Urinary bladder (tissue), 4 donors: ENCODE data around the gene NEGR1. TPM values are rescaled to one million over a fixed set of nuclear protein-coding genes. Genes with fewer than 3 reads are reported as not detected.

Experiments
- DNase-seq: peaks from one replicate; pipeline ENCODE4 v3.0.0-alpha.2; 2015; ENCODE audit errors: extremely low spot score
- H3K27ac ChIP-seq: one replicate; pipeline ENCODE4 v1.5.1; 2013; ENCODE audit warnings: low read depth, mild to moderate bottlenecking, moderate library complexity
- H3K36me3 ChIP-seq: one replicate; pipeline ENCODE4 v1.6.1; 2013; ENCODE audit warnings: mild to moderate bottlenecking, moderate library complexity; ENCODE audit not compliant: insufficient read depth
- H3K4me1 ChIP-seq: one replicate; pipeline ENCODE4 v1.6.1; 2013; ENCODE audit warnings: mild to moderate bottlenecking, moderate library complexity; ENCODE audit not compliant: insufficient read depth
- H3K4me3 ChIP-seq: one replicate; pipeline ENCODE4 v1.5.1; 2013; ENCODE audit warnings: low read depth, low read length
- WGBS: extraction: QIAGEN DNeasy Blood & Tissue Kit; methylation state at CpG from one replicate; pipeline ENCODE4 v1.1.7; 2013; 5-methylcytosine and 5-hydroxymethylcytosine counted together
- polyA plus RNA-seq: library from polyadenylated mRNA; stranded (reverse); fragments of 200-250 nt; gene quantifications from one replicate; pipeline ENCODE4 v1.2.3, GENCODE V29; 2013
- total RNA-seq: library from RNA; depleted of rRNA; stranded (reverse); fragments of >200 nt; gene quantifications from one replicate; pipeline ENCODE4 v1.2.3, GENCODE V29; 2014
- donor health status: healthy with polysubstance abuse.
- donor health status: healthy.

Gene NEGR1
- total and polyA plus RNA-seq, 2 donors, result 38.2 to 92.3 TPM

- WGBS, result 98% methylated on average over 1 of the region's 1 CpG
- Histone ChIP-seq H3K27ac (no peak overlapping the region), H3K4me3 (no peak overlapping the region), H3K36me3 (no peaks in the 10 kb centered on the region), H3K4me1 (no peaks in the 10 kb centered on the region)
- no peak for DNase-seq
Observed at GRCh38 chr1:71623888-71624287, 658.5 kb downstream of the NEGR1 start.

- WGBS, result 85% methylated on average over 1 of the region's 1 CpG
- H3K27ac ChIP-seq, result no peak overlapping the region
- H3K36me3 ChIP-seq, result no peaks in the 10 kb centered on the region
- no peak overlapping the region for H3K4me3 ChIP-seq
- no peak for DNase-seq
- no peaks in the 10 kb centered on the region for H3K4me1 ChIP-seq
Observed at GRCh38 chr1:71621785-71622184, 660.6 kb downstream of the NEGR1 start.

DNA sequence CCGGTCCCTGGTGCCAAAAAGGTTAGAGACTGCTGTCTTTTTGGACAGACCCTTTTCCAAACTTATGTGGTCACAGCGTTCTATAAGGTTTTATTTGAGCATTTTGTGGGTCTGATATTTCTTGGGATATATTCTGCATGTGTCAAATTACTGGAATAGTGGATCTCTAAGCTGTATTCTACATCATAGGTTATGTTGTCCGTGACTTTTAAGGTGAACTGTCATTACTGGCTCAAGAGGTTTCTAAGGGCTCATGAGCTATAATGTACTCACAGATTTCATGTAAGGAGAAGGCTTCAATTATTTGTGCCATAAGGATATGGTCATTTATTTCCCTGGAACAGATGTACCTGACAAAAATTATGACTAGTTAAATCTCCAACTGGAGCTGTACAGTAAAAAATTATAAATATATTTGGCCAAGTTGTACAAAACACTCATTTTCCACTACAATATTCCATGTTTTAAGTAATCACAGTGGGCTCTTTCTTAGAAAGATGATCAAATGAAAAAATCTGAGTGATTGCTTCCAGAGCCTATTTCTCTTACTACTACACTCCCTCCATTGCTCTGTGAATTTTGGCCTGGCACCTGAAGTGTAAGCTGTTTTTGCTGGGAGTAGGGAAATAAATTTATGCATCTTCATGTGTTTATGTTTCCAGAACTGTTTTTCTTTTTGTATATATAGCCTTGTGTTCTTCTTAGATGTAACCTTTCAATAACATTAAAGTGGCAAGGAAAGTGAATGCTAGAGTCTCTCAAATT lies 663.4 kb downstream of the NEGR1 start:
- WGBS, result 82% methylated on average over 3 of the region's 3 CpGs
- H3K4me1 ChIP-seq, result no peaks in the 10 kb centered on the region
- H3K27ac ChIP-seq, result no peak overlapping the region
- no peak overlapping the region for H3K4me3 ChIP-seq
- no peak for DNase-seq
- H3K36me3 ChIP-seq, result no peaks in the 10 kb centered on the region

DNA sequence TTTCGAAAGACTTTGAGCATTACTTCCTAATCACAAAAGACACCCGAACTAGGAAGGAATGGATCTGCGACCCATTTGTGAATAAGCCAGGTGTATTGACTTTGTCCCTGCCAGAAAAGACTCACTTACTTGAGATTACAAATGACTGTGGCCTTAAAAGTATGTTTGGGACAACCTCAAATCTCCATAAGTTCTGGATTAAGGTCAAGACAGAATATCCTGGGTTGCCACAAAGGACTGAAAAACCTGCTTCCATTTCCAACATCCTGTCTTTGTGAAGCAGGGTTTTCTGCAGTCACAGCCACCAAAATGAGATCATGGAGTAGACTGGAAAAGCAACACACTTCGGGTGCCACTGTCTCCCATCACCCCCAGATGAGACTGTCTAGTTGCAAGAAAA lies 664.1 kb downstream of the NEGR1 start:
- no peaks in the 10 kb centered on the region for H3K36me3 ChIP-seq
- WGBS, result 75% methylated on average over 4 of the region's 4 CpGs

GRCh38 chr1:71610476-71610875 lies 671.9 kb downstream of the NEGR1 start:
- no peaks in the 10 kb centered on the region for H3K36me3 ChIP-seq
- H3K4me1 ChIP-seq, result no peaks in the 10 kb centered on the region
- no peak overlapping the region for H3K4me3 ChIP-seq
- WGBS, result 60% methylated on average over 1 of the region's 1 CpG
- no peak for DNase-seq
- H3K27ac ChIP-seq, result no peak overlapping the region

More for the DNA sequence above, 664.1 kb downstream of the NEGR1 start:
- no peak for DNase-seq
- H3K4me1 ChIP-seq, result no peaks in the 10 kb centered on the region
- H3K27ac ChIP-seq, result no peak overlapping the region
- H3K4me3 ChIP-seq, result no peak overlapping the region

DNA sequence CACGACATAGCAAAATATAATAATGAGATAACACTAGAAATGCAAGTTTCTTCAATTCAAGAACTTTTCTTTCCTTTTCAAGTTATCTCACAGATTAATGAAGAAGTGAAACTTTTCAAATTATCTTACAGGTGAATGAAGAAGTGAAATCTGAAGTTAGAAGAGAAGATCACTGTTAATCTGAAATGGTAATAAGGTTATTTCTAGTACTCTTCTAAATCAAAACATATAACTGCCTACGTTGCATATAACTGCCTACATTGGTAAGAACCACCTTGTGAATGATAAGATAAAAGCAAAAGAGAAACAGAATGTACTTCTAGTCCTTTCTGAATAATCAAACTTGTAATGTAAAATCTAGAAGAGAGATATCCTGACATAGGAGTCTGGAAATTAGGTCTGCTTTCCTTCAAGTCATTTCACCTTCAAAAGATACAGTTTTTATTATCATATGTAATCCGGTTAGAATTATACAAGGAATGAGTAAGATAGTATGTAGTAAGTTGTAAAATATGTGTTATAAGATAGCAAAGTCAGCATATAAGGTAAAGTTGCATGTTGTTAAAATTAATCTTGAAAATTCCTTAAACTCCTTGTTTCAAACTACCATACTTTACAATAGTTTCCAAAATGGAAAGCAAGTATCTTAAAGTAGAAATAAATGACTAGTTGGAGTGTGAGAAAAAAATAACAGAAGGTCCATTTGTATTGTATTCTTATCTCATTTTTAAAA lies 679.1 kb downstream of the NEGR1 start:
- 62% methylated on average over 3 of the region's 3 CpGs for WGBS
- no peaks in the 10 kb centered on the region for H3K4me1 ChIP-seq
- H3K4me3 ChIP-seq, result no peak overlapping the region
- DNase-seq, result no peak
- H3K27ac ChIP-seq, result no peak overlapping the region
- H3K36me3 ChIP-seq, result no peaks in the 10 kb centered on the region

DNA sequence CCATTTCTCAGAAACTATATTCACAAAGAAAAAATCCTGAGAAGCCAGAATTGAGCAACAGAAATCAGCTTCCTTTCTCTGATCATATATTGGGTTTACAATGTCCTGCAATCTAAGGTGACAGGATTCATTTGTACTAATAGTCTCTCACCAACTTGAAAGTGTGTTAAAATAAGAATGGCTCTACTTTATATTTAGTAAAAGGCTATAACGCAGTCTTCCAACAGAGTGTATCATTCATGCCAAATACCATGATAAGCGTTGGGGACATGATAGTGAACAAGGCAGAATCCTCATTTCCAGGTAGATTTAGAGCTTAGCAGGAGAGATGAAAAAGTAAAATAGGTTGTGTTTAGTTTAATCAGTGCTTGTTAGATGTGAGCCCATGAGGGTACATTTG lies 682.3 kb downstream of the NEGR1 start:
- whole genome bisulfite sequencing, result 94% methylated on average over 2 of the region's 2 CpGs
- DNase-seq, result no peak
- H3K4me1 ChIP-seq, result no peaks in the 10 kb centered on the region
- H3K36me3 ChIP-seq, result no peaks in the 10 kb centered on the region
- H3K27ac ChIP-seq, result no peak overlapping the region
- H3K4me3 ChIP-seq, result no peak overlapping the region

- no peaks in the 10 kb centered on the region for H3K36me3 ChIP-seq
- H3K4me3 ChIP-seq, result no peak overlapping the region
- 43% methylated on average over 1 of the region's 1 CpG for WGBS
- DNase-seq, result no peak
- no peaks in the 10 kb centered on the region for H3K4me1 ChIP-seq
- H3K27ac ChIP-seq, result no peak overlapping the region
Observed at GRCh38 chr1:71599306-71599705, 683.0 kb downstream of the NEGR1 start.

- H3K4me1 ChIP-seq, result no peaks in the 10 kb centered on the region
- no peak overlapping the region for H3K27ac ChIP-seq
- H3K36me3 ChIP-seq, result no peaks in the 10 kb centered on the region
- H3K4me3 ChIP-seq, result no peak overlapping the region
- DNase-seq, result no peak
Observed at GRCh38 chr1:71593523-71593922, 688.8 kb downstream of the NEGR1 start.

- no peak for DNase-seq
Observed at GRCh38 chr1:71592646-71593274, 689.6 kb downstream of the NEGR1 start.

DNA sequence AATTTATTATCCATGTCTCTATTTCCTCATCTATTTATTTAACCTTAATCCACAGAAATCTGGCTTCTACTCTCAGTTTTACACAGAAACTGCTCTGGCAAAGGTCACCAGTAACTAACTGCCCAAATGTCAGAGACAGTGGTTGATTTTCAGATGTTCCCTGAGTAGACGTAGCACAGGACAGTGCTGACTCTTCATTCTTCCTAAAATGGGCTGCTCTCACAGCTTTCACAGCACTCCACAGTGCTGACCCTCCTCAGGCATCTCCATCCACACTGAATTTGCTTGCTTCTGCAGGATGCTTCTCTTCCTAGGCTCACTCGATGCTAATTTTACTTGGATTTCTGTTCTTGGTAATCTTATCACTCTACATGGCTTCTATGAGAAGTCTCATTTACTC lies 693.3 kb downstream of the NEGR1 start:
- Histone ChIP-seq H3K4me3 (no peak overlapping the region), H3K27ac (no peak overlapping the region), H3K36me3 (no peaks in the 10 kb centered on the region), H3K4me1 (no peaks in the 10 kb centered on the region)
- WGBS, result 32% methylated on average over 2 of the region's 2 CpGs
- DNase-seq, result no peak

More at GRCh38 chr1:71592646-71593274, 689.6 kb downstream of the NEGR1 start:
- Histone ChIP-seq H3K36me3 (no peaks in the 10 kb centered on the region), H3K27ac (no peak overlapping the region), H3K4me3 (no peak overlapping the region), H3K4me1 (no peaks in the 10 kb centered on the region)
- WGBS, result 71% methylated on average over 9 of the region's 9 CpGs

GRCh38 chr1:71587961-71588360 lies 694.4 kb downstream of the NEGR1 start:
- Histone ChIP-seq H3K27ac (no peak overlapping the region), H3K4me1 (no peaks in the 10 kb centered on the region), H3K4me3 (no peak overlapping the region), H3K36me3 (no peaks in the 10 kb centered on the region)
- DNase-seq, result no peak
- 55% methylated on average over 3 of the region's 3 CpGs for WGBS

DNA sequence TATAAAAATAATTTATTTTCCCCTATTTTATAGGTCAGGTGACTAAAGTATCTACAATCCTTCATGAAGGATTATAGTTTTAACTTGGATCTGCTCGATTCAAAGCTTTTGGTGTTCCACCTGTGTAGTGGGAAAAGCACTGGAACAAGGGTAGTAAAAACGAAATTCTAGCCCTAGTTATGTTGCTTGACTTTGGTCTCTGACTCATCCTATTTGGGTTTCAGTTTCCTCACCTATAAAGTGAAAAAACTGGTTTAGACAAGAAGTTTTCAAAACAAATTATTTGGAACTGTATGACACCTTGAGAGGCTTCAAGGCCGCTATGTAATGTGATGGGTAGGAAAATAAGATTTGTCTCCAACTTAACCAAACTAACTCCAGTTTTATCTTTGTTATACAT lies 696.3 kb downstream of the NEGR1 start:
- H3K36me3 ChIP-seq, result no peaks in the 10 kb centered on the region
- H3K4me1 ChIP-seq, result no peaks in the 10 kb centered on the region

GRCh38 chr1:71583756-71584155 lies 698.6 kb downstream of the NEGR1 start:
- H3K27ac ChIP-seq, result no peak overlapping the region
- no peaks in the 10 kb centered on the region for H3K36me3 ChIP-seq
- DNase-seq, result no peak
- no peaks in the 10 kb centered on the region for H3K4me1 ChIP-seq
- no peak overlapping the region for H3K4me3 ChIP-seq
- 89% methylated on average over 2 of the region's 2 CpGs for WGBS

More for the DNA sequence above, 696.3 kb downstream of the NEGR1 start:
- Histone ChIP-seq H3K4me3 (no peak overlapping the region), H3K27ac (no peak overlapping the region)
- WGBS, result 88% methylated on average over 3 of the region's 3 CpGs
- DNase-seq, result no peak
